CD4-positive, alpha-beta T cell treated with Interleukin-15 for 4 hours (primary cell): ENCODE results near the gene AHDC1.
"Not testable (repeated sequence)": the region's sequence is repeated elsewhere in the genome, so short reads cannot be mapped to it uniquely, and the experiment has no call there.

Source experiments
- DNase-seq: peaks from one replicate; pipeline ENCODE4 v3.0.0-alpha.2; 2020; ENCODE audit warnings: low spot score

The AHDC1 gene

DNA sequence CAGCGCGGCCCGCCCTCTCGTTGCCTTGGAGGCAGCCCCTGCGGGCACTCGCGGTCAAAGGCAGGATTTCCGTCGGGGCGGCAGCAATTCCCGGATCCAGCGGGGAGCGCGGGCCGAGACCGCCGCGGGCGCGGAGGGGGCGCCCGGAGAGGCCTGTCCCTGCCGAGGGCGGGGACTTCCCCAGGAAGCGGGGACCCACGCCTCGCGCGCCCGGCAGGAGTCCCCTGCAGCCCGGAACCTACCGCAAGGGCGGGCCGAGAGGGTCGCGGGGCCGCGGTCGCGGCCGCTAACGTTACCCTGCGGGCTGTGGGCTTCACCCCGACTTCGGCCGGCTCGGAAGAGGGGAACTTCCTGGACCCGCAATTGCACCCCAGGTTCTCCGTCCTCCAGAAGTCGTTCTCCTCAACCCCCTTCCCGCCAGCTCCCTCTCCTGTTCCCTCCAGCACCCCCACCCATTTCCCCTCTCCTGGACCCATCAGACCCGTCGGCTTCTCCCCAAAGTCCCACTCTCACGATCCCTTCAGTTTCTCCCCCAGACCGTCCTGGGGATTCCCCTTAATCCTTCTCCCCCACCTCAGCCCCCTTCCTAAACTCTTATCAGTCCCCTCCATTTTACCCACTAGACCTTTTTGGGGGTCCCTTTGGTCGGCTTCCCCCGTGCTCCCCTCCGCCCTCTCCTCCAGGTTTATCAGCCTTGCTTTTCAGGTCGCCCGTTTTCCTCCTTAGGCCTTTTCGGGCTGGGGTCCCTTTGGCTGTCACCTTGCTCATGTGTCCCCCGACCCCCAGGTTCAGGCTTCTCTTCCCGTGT is 30.4 kb upstream of the AHDC1 start:
- DNase-seq = peak; percentile 47

DNA sequence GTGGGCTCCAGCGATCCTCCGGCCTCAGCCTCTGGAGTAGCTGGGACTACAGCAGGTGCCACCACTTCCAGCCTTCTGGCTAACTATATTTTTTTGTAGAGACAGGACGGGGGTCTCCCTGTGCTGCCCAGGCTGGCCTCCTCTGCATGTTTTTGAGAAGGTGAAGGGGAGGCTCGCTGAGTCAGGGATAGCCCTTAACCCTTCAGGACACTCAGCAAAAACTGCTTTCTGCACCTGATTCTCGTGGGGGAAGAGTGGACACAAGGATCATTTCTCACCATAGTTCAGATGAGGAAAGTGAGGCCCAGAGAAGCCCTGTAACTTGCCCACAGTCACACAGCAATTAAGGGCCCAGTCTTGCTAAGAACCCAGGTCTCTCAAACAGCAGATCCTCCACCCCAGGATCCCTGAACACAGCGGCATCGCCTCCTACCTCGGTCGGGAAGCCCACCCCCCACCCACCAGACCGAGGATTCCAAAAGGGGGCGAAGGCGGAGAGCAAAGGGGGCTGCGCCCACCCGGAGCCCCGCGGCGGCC is 29.8 kb upstream of the AHDC1 start:
- DNase-seq = no peak

DNA sequence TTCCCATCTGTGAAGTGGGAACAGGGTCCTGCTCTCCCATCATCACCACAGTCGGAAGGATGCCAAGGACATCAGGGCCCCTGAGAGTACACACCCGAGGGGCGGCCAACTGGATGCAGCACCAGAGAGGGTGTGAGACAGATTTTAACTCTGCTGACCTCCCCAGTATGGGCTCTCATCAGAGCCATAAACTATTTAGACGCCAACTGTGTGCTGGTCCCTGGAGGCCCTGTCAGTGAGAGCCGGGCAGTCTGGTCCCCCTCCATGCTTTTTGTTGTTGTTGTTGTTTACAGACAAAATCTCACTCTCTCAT is 29.3 kb upstream of the AHDC1 start:
- no peak for DNase-seq

DNA sequence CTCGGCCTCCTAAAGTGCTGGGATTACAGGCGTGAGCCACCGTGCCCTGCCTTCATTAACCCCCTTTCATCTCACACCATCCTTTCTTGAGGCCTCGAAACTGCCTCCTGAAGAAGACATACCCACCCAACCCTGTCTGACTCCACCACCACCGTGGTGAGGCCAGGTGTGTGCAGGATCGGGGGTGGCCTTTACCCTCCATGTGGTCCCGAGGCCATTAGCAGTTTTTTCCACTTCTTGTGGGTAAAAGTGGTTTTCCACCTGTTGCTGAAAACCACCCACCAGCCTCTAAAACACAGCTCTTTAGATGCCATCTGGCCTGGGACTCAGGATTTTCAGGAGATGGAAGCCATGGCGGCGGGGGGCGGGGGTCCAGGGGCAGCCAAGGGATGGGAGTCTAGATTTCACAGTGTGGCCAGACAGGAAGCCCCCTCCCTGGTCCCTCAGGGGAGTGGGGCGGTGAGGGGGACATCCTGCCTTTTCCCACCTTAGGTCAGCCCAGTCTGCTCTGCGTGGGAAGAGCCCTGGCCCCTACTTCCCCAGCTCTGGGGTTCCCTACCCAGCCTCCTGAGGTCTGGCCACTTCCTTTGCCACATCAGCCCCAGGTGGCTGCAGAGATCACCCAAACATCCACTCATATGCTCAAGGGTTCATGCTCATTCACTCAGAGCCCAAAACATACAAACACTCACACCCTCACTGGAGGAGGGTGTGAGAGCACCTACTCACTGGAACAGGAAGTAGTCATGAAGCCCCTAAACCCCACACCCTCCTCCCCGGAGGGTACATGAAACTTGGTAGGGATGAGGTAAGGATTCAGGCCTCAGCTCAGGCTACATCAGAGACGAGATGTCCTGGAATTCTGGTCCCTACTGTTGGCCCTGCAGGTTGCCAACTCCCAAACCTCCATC is 28.7 kb upstream of the AHDC1 start:
- DNase-seq = no peak

DNA sequence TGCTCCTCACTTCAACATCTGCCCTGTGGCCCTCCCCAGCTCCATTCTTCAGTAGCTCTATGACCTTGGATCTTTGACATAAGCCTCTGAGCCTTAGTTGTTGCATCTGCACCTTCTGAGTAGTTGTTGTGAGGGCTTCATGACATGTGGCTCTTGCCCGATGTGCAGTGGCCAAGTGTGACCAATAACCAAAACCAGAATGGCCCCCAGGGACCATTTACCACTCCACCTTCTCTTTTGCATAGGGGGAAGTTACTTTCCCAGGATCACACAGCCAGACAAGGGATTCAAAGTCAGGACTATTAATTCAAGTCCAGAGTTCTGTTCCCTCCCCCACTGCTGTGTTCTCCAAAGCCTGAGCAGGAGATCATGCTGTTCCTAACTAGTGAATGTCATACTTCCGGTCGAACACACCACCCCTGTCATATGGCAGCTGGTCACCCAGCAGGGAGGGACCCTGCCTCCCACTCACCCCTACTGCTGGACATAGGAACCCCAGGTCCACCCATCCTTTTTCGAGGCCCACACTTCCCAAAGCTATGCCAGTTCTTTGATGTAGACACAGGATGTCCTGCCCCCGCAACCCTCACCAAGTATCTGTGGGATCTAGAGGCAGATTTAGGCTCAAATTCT is 27.0 kb upstream of the AHDC1 start:
- DNase-seq = no peak

DNA sequence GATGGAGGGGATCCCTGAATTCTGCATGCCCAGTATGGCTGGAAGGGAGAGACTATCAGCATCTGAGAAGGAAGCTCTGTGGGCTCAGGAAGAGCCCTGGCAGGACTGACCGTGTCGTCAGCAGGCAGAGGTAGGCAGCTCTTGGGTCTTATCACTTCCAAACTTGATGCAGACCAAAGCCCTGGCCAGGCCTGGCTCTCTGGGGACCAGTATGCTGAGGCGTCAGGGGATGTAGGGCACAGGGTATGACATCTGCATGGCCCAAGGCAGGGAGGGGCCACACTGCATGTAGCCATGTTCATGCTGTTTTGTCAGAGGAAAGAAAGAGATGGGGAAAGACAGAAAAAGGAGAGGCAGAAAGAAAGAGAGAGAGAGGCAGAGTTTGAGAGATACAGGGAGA is 24.8 kb upstream of the AHDC1 start:
- DNase-seq = no peak

DNA sequence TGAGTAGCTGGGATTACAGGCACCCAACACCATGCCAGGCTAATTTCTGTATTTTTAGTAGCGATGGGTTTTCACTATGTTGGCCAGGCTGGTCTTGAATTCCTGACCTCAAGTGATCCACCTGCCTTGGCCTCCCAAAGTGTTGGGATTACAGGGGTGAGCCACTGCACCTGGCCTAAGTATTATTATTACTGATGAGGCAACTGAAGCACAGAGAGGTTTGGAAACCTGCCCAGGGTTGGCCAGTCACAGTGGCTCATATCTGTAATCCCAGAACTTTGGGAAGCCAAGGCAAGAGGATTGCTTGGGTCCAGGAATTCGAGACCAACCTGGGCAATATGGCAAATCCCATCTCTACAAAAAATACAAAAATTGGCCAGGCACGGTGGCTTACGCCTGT is 23.8 kb upstream of the AHDC1 start:
- DNase-seq = not testable (repeated sequence)

DNA sequence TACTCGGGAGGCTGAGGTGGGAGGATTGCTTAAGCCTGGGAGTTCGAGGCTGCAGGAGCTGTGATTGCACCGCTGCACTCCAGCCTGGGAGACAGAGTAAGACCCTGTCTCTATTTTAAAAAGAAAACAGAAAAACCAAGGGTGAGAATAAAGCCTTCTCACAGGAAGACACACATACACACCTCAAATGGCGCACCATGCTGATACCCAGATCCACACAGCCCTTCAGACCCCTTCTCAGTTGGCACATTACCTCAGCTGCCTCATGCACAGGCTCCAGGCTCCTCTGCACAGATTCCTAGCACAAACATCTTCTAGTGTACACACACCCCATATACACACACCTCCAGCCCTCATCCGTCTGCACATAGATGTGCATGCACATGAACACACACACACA is 23.1 kb upstream of the AHDC1 start:
- DNase-seq = no peak

DNA sequence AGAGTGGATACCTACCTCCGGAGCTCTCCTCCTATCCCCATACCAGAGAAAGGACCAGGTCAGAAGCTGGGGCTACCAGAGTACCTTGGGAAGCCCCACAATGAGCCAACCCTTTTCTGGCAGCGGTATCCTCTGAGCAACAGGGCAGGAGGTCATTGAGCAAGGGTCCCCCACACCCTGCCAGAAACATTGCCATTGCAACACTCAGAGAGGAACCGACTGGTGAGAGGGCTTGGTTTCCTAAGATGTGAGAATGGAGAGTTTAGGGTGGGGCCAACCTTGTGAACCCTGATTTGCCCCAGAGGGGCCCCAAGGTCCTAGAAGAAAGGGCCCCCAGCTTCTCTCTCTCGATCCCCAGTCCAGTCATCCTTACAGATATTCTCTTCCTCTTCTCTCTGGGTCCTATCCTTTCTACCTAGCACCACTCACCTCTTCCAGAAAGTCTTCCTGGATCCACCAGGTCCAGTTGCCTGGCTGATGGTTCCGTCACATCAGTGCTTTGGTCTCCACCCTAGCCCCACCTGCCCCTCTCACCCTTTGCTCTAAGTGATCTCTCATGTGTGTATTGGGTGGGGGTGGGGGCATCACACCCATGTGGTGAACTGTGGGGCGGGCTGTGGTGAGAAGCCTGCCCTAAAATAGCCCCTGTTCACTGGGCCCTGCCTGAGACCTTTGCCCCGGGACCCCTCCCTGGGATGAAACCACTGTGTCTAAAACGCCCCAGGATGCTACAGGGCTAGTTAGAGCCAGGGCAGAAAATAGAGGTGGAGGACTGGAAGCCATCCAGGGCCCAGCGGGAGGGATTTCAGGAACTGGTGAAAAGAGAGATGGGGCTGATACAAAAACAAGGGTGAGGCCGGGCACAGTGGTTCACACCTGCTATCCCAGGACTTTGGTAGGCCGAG is 22.3 kb upstream of the AHDC1 start:
- DNase-seq = no peak

DNA sequence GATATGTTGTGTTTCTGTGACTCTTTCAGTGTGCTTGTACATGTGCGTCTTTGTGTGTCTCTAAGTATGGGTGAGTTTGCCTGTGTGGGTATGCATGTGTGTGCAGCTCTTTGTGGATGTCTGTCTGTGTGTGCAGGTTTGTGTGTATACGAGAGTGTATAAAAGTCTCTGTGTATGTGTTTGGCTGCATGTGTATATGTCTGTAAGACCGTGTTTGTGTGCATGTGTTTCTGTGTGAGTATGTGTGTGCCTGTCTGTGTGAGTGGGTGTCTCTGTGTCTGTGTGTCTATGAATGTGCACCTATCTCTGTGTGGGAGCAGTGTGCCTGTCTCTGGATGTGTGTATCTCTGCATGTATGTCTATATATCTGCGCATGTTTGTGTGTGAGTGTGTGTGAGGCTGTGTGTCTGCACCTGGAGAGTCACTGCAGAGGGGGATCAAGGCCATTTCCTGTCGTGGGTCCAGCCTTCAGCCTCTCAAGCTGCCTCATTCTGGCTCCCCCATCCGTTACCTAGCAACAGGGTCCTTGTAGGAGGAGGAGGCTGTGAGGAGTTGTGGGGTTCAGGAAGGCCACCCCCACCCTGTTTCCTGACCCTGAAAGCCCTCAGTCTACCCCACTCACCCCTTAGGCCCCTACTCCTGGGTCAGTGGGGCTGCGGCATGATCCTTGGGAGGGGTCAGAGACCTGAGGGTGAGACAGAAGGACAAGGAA is 20.7 kb upstream of the AHDC1 start:
- DNase-seq = no peak

DNA sequence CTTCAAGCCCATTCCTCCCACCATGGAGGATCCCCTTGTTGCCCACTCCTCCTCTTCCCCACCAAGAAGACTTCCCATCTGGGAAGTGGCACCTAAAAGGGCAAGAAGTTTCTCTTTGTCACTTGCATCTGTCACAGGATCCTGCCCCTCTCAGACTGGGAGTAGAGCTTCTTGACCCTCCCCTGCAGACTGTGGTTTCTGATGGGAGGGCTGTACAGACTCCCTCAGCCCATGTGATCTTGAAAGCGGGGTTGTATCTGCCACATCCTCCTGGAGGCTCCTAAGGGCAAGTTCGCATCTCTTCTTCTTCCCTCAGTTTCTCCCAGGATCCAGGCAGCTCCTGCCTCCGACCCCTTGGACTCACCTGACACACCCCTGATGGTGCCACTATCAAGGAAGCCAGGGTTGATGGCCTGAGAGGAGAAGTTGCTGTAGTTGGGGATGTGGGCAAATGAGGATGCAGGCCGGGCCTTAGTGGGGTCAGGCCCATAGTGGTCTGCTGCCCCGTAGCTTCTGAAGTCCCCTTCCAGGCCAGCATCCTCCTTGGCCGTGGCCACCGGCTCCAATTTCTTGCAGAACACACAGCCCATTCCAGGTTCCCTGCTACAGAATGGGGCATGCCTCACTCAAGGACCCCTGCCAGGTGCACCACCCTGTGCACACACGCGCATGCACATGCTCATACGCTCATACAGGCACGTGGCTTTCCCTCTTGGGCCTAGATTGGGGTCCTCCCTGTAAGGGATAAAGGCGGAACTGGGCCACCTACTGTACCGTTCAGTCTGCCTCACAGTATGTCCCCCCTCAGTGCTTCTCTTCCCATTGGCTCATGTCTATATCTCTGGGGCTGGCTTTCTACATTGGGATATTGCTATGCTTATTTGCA is 19.6 kb upstream of the AHDC1 start:
- no peak for DNase-seq

DNA sequence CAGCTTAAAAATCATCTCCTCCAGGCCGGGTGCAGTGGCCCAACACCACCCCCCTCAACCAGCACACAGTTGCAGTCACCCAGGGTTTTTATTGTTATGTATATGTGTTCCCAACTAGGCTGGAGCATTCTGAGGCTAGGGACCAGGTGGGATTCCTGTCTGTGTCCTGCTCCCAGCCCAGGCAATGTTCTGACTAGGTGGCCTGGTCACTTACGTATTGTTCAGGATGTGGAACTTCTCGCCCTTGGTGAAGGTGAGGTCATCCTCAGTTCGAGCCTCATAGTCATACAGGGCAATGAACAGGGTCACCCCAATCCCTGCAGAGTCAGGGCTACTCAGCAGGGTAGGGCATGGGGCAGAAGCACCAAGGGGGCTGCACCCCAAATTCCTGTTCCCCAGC is 18.9 kb upstream of the AHDC1 start:
- DNase-seq = no peak

DNA sequence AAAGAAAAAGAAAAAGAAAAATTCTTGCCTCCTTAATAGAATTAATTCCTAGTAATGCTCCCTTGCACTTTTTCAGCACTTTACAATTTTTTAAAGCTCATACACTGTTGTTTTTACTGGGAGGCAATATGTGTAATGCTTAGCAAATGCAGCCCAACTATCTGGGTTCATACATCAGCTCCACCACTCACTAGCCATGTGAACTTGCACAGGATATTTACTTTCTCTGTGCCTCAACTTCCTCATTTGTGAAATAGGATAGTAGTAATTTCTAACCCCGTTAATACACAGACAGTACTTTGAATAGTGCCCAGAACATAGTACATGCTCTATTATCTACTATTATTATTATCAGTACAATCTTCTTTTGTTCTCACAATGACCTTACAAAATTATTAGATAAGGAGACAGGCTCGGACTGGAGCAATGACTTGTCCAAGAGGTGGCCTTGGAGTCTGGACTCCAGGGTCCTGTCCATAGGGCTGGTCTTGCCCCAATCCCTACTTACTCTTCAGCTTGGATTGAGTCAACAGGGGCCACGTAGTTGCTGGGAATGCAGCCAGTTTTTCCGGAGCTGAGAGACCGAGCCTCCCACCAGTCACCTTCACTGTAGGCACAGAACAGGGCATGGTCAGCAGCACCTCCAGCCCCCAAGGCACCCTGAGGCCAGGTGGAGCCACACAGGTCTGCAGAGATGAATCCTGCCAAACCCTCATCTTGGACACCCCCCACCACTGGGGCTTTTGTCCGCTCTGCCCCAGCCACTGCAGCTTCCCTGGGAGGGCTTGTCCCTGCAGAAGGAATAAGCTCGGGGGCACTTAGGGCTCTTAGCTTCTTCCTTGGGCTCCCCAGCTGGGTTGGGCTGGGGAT is 17.3 kb upstream of the AHDC1 start:
- DNase-seq = no peak

DNA sequence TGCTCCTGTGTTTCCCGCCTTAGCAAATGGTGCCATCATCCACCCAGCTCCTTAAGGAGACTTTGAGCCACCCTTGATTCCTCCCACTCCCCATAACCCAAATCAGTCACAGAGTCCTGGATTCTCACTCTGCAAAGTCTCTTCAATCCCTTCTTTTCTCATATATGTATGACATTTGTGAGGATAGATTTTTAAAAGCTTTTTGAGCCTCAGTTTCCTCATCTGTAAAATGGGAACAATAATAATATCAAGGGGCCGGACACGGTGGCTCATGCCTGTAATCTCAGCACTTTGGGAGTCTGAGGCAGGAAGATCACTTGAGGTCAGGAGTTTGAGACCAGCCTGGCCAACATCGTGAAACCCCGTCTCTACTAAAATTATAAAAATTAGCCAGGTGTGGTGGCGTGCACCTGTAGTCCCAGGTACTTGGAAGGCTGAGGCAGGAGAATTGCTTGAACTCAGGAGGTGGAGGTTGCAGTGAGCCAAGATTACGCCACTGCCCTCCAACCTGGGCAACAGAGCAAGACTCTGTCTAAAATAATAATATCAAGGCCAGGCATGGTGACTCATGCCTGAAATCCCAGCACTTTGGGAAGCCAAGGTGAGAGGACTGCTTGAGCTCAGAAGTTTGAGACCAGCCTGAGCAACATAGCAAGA is 16.0 kb upstream of the AHDC1 start:
- DNase-seq = not testable (repeated sequence)

DNA sequence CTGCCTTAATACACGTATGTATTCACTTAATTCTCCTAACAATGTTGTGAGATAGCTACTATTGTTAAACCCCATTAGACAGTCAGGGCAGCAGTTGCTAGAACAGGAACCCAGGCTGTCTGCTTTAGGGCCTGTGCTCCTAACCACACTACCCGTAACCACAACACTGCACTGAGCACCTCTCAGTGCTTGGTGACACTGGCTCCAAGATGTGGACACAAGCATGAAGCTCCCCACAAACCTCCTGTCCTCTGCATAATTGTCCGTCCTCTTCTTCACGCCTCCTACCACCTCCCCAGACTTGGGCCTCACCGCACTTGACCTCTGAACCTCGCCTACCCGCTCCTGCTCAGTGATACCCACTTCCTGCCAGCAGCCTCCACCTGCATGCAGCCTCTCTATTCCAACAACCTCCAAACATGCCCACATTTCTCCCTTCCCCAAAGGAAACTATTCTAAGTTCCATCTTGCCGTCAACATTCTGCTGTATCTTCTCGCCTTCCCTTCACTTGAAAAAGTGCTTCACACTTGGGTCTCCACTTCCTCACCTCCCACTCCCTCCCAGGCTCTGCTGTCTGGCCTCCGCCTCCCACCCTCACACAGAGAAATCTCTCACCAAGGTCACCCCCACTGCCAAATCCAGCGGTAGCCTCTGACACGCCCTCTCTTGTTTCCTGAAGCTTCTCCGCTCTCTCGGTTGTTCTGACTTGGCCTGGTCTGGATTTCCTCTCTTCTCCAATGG is 14.6 kb upstream of the AHDC1 start:
- DNase-seq = peak; percentile 67

DNA sequence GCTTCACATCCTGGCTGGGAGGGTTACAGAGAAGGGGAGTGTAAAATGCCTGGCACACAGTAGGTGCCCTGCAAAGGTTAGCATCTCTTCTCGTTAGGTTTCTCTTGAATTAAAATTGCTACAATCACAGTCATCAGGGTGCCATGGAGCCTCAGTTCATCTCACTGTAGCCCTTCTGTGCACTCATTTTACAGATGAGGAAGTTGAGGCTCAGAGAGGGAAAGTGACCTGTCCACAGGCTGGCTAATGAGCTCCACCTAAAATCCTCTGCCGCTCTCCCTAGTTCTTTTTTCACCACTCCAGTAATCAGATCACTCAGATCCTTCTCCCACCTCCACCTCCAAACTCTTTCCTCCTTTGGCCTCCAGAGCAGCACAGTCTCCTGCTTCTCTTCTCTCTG is 13.5 kb upstream of the AHDC1 start:
- DNase-seq = no peak

DNA sequence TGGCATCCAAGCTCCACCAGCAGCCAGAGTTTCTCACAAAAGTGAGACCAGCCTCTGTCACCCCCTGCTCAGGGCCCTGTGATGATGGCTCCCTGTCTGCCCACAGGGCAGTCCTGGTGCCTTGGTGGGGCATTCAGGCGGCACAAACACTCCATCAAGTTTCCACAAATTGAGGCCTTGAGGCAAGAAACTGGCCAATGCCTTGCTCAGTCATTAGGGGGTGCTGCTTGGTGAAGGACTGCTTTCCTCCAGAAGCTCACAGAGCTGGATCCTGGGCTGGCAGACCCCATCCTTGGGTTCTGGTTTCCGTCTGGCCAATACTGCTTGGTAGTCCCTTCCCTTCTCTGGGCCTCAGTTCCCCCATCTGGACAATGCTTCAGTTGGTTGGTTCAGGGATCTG is 12.5 kb upstream of the AHDC1 start:
- DNase-seq = no peak
